HuH-7 (cell line): ENCODE measurements around the gene TAAR5.
"Not testable (repeated sequence)": the region's sequence is repeated elsewhere in the genome, so short reads cannot be mapped to it uniquely, and the experiment has no call there.

Experiments
- DNase-seq: peaks from one replicate; pipeline ENCODE4 v3.0.0; 2011; ENCODE audit warnings: low spot score

The TAAR5 gene

DNA sequence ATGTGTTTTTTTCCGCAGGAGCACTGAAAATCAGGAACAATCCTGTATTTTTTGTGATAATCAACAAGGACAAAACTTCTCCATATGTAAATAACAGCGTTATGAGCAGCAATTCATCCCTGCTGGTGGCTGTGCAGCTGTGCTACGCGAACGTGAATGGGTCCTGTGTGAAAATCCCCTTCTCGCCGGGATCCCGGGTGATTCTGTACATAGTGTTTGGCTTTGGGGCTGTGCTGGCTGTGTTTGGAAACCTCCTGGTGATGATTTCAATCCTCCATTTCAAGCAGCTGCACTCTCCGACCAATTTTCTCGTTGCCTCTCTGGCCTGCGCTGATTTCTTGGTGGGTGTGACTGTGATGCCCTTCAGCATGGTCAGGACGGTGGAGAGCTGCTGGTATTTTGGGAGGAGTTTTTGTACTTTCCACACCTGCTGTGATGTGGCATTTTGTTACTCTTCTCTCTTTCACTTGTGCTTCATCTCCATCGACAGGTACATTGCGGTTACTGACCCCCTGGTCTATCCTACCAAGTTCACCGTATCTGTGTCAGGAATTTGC lies 19.2 kb downstream of the TAAR5 start, which contains the start of gene TAAR6:
TAAR6 (plus strand) TSS at position 102 of the 557 bp plus-strand sequence; CDS start at position 102, 0 bp downstream.
- DNase-seq, result no peak

DNA sequence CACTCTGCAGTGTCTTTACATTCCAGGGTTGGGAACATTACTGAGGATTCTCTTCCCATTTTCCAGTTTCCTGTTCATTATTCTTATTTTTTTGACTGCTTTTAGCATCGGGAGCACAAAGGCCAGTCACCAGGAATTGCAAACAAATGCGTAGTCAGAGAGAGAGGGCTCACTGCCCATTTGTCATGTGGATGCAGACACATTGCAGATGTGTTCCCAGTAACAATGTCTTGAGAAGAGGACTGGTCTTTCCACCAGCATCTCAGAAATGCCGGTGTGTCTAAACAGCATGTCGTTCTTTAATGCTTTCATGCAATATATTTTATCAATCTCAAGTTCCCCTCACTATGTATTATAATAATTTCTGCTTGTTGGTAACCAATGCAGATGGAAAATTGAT lies 20.4 kb downstream of the TAAR5 start:
- no peak for DNase-seq

DNA sequence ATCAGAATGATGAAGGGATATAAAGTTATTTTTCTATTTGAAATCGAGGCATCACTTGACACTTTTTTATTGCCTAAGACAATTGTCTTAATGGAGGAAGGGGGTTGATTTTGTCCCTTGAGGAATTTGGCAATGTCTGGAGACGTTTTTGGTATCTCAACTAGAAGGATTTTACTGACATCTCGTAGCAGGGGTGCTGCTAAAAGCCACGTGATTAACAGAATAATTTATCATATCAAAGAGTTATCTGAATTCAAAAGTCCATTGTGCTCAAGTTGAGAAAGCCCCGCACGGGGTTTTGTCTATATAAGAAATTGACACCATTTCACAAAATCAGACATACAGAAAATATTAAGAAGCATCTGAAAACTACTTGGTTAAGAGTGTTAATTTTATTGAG lies 20.9 kb downstream of the TAAR5 start:
- DNase-seq, result no peak

- no peak for DNase-seq
Observed at GRCh38 chr6:132567566-132567965, 22.0 kb downstream of the TAAR5 start.

- no peak for DNase-seq
Observed at GRCh38 chr6:132566404-132566803, 23.1 kb downstream of the TAAR5 start.

- DNase-seq, result not testable (repeated sequence)
Observed at GRCh38 chr6:132560087-132560486, 29.5 kb downstream of the TAAR5 start.

GRCh38 chr6:132552372-132552771 lies 37.2 kb downstream of the TAAR5 start, which contains the start of gene TAAR8:
Gene TAAR8 (plus strand): TSS chr6:132552672. CDS start chr6:132552693, 21 bp downstream.
- DNase-seq, result no peak

- DNase-seq, result no peak
Observed at GRCh38 chr6:132551214-132551613, 38.3 kb downstream of the TAAR5 start.

GRCh38 chr6:132548746-132549463 lies 40.6 kb downstream of the TAAR5 start:
- DNase-seq, result no peak

GRCh38 chr6:132544826-132545225 lies 44.7 kb downstream of the TAAR5 start:
- DNase-seq, result no peak
